ENCODE results near the gene RASSF5. TPM values are rescaled to one million over a fixed set of nuclear protein-coding genes. Genes with fewer than 3 reads are reported as not detected.

RASSF5 gene
- total and polyA plus RNA-seq, 9 of the 15 experiments (the other 6 are each of a cell fraction or from before 2014, with no cell fraction given): 6.1 to 41.0 (median 25.2) TPM

- TF ChIP-seq E2F5 (CRISPR knock-in tag; IDR thresholded peaks at IDR 0.05) (peak; percentile 77; the same call in 1 of the 2 replicates), SUPT5H (IDR thresholded peaks at IDR 0.05) (no peak), XRCC5 (IDR thresholded peaks at IDR 0.05; ENCODE audit: low read depth, low read length) (no peak), CHD2 (IDR thresholded peaks at IDR 0.05; ENCODE audit: low read depth, low read length) (no peak), USF1 (CRISPR knock-in tag; IDR thresholded peaks at IDR 0.05) (no peak), SETDB1 (IDR thresholded peaks at IDR 0.05; ENCODE audit: low read length) (no peak), NR1H2 (CRISPR knock-in tag; IDR thresholded peaks at IDR 0.05) (no peak), ZNF174 (CRISPR knock-in tag; IDR thresholded peaks at IDR 0.05) (no peak), SIX5 (IDR thresholded peaks at IDR 0.05; ENCODE audit: borderline replicate concordance in 1 of 2, insufficient read depth in 1 of 2, low read depth in 1 of 2, low read length in 2 of 2) (no peak), NCOR1 (IDR thresholded peaks at IDR 0.05) (0 out of 2 replicates have a peak, but pooled peaks have one; percentile 9), KAT2B (IDR thresholded peaks at IDR 0.05; ENCODE audit: low read depth, low read length) (no peak), ILF3 (IDR thresholded peaks at IDR 0.05; ENCODE audit: borderline replicate concordance) (no peak), ZNF445 (CRISPR knock-in tag; IDR thresholded peaks at IDR 0.05; ENCODE audit: low read depth) (no peak), RBM39 (optimal IDR thresholded peaks at IDR 0.05; ENCODE audit: low read depth, low read length) (no peak), USF2 (CRISPR knock-in tag; IDR thresholded peaks at IDR 0.05) (no peak), ARID1B (IDR thresholded peaks at IDR 0.05) (peak; percentile 45; the same call in 1 of the 2 replicates), KAT8 (IDR thresholded peaks at IDR 0.05; ENCODE audit: low read depth) (no peak), KDM1A (IDR thresholded peaks at IDR 0.05) (peak in 1 of 2 experiments; percentile 11; a peak in 1 of 4 replicates), MITF (IDR thresholded peaks at IDR 0.05) (no peak), LCOR (CRISPR knock-in tag; IDR thresholded peaks at IDR 0.05) (0 out of 2 replicates have a peak, but pooled peaks have one; percentile 2), THRB (CRISPR knock-in tag; conservative IDR thresholded peaks at IDR 0.05) (peak; percentile 48; the same call in 1 of the 2 replicates), ZNF830 (CRISPR knock-in tag; IDR thresholded peaks at IDR 0.05) (no peak), ETS1 (conservative IDR thresholded peaks at IDR 0.05; ENCODE audit: control insufficient read depth, low read depth, low read length) (0 out of 2 replicates have a peak, but pooled peaks have one; percentile 31), HDAC2 (IDR thresholded peaks at IDR 0.05) (peak; percentile 47; the same call in 1 of the 2 replicates), ZNF24 (IDR thresholded peaks at IDR 0.05) (no peak)
These were observed 3.0 kb upstream of the RASSF5 start (continued) for GRCh38 chr1:206504363-206504713.

Measured in K562 (cell line).